Measurements from ENCODE around the gene PKN1.

GRCh38 chr19:14435320-14436050 is 2.4 kb downstream of the PKN1 start:
- TF ChIP-seq MAX (IDR thresholded peaks at IDR 0.05; ENCODE audit: low read depth, low read length) (no peak), POLR2A (IDR thresholded peaks at IDR 0.05; ENCODE audit: extremely low read depth, insufficient read length) (no peak), CTCF (IDR thresholded peaks at IDR 0.05; ENCODE audit: low read depth, low read length) (no peak)
